Measurements from ENCODE around the gene ZNF304.

Gene ZNF304

GRCh38 chr19:57317503-57317902 is 33.6 kb upstream of the ZNF304 start:
- no peak overlapping the region for H3K4me3 ChIP-seq (ENCODE audit: insufficient read length, low read depth)

GRCh38 chr19:57319869-57320179 is 31.2 kb upstream of the ZNF304 start:
- TF ChIP-seq ZNF274 (IDR thresholded peaks at IDR 0.05; ENCODE audit: low read depth, low read length), result no peak
- no peak for TF ChIP-seq SUZ12 (IDR thresholded peaks at IDR 0.05; ENCODE audit: extremely low read depth, insufficient read depth, insufficient read length)
- TF ChIP-seq YY1 (IDR thresholded peaks at IDR 0.05; ENCODE audit: insufficient read depth, insufficient read length), result no peak
- DNase-seq (ENCODE audit: low read depth, low spot score), result no peak
- Histone ChIP-seq H3K4me1 (ENCODE audit: insufficient read depth, insufficient read length) (peaks cover 2% of the 10 kb centered on the region), H3K4me3 (ENCODE audit: insufficient read length, low read depth) (peak overlapping the region; percentile 79), H3K9ac (ENCODE audit: insufficient read length, low read depth) (peak overlapping the region; percentile 67), H3K27me3 (ENCODE audit: insufficient read depth, insufficient read length) (no peaks in the 10 kb centered on the region), H3K9me3 (ENCODE audit: insufficient read depth, low read length) (no peaks in the 10 kb centered on the region), H3K36me3 (ENCODE audit: insufficient read depth, insufficient read length, low read length) (peaks cover 22% of the 10 kb centered on the region)

More at GRCh38 chr19:57317503-57317902, 33.6 kb upstream of the ZNF304 start:
- no peak for TF ChIP-seq SUZ12 (IDR thresholded peaks at IDR 0.05; ENCODE audit: extremely low read depth, insufficient read depth, insufficient read length)
- no peak for TF ChIP-seq ZNF274 (IDR thresholded peaks at IDR 0.05; ENCODE audit: low read depth, low read length)
- TF ChIP-seq YY1 (IDR thresholded peaks at IDR 0.05; ENCODE audit: insufficient read depth, insufficient read length), result no peak
- Histone ChIP-seq H3K4me1 (ENCODE audit: insufficient read depth, insufficient read length) (peaks cover 2% of the 10 kb centered on the region), H3K9me3 (ENCODE audit: insufficient read depth, low read length) (no peaks in the 10 kb centered on the region), H3K27me3 (ENCODE audit: insufficient read depth, insufficient read length) (no peaks in the 10 kb centered on the region), H3K9ac (ENCODE audit: insufficient read length, low read depth) (no peak overlapping the region), H3K36me3 (ENCODE audit: insufficient read depth, insufficient read length, low read length) (peaks cover 7% of the 10 kb centered on the region)
- no peak for DNase-seq (ENCODE audit: low read depth, low spot score)

GRCh38 chr19:57320180-57321084 is 30.6 kb upstream of the ZNF304 start, which contains the start of gene ZNF543:
TSS of gene ZNF543 (plus strand) at chr19:57320472. CDS start at chr19:57320854, 382 bp downstream.
- Histone ChIP-seq H3K9me3 (ENCODE audit: insufficient read depth, low read length) (no peaks in the 10 kb centered on the region), H3K36me3 (ENCODE audit: insufficient read depth, insufficient read length, low read length) (peaks cover 28% of the 10 kb centered on the region), H3K4me3 (ENCODE audit: insufficient read length, low read depth) (peak within 1 kb of the TSS; percentile 79), H3K27me3 (ENCODE audit: insufficient read depth, insufficient read length) (no peaks in the 10 kb centered on the region), H3K4me1 (ENCODE audit: insufficient read depth, insufficient read length) (peaks cover 2% of the 10 kb centered on the region), H3K9ac (ENCODE audit: insufficient read length, low read depth) (peak within 1 kb of the TSS; percentile 78)
- TF ChIP-seq YY1 (IDR thresholded peaks at IDR 0.05; ENCODE audit: insufficient read depth, insufficient read length) (no peak), SUZ12 (IDR thresholded peaks at IDR 0.05; ENCODE audit: extremely low read depth, insufficient read depth, insufficient read length) (no peak), ZNF274 (IDR thresholded peaks at IDR 0.05; ENCODE audit: low read depth, low read length) (no peak)
- peak; percentile 92 for DNase-seq (ENCODE audit: low read depth, low spot score)

GRCh38 chr19:57321116-57321515 is 30.0 kb upstream of the ZNF304 start:
- Histone ChIP-seq H3K4me1 (ENCODE audit: insufficient read depth, insufficient read length) (peaks cover 2% of the 10 kb centered on the region), H3K27me3 (ENCODE audit: insufficient read depth, insufficient read length) (no peaks in the 10 kb centered on the region), H3K9me3 (ENCODE audit: insufficient read depth, low read length) (no peaks in the 10 kb centered on the region), H3K36me3 (ENCODE audit: insufficient read depth, insufficient read length, low read length) (peaks cover 34% of the 10 kb centered on the region), H3K9ac (ENCODE audit: insufficient read length, low read depth) (peak overlapping the region; percentile 78), H3K4me3 (ENCODE audit: insufficient read length, low read depth) (peak overlapping the region; percentile 79)
- TF ChIP-seq ZNF274 (IDR thresholded peaks at IDR 0.05; ENCODE audit: low read depth, low read length) (no peak), YY1 (IDR thresholded peaks at IDR 0.05; ENCODE audit: insufficient read depth, insufficient read length) (no peak), SUZ12 (IDR thresholded peaks at IDR 0.05; ENCODE audit: extremely low read depth, insufficient read depth, insufficient read length) (no peak)
- no peak for DNase-seq (ENCODE audit: low read depth, low spot score)

- H3K4me1 ChIP-seq (ENCODE audit: insufficient read depth, insufficient read length), result peaks cover 2% of the 10 kb centered on the region
- H3K27me3 ChIP-seq (ENCODE audit: insufficient read depth, insufficient read length), result no peaks in the 10 kb centered on the region
- H3K4me3 ChIP-seq (ENCODE audit: insufficient read length, low read depth), result no peak overlapping the region
- peak overlapping the region; percentile 78 for H3K9ac ChIP-seq (ENCODE audit: insufficient read length, low read depth)
- DNase-seq (ENCODE audit: low read depth, low spot score), result no peak
- H3K36me3 ChIP-seq (ENCODE audit: insufficient read depth, insufficient read length, low read length), result peaks cover 39% of the 10 kb centered on the region
- TF ChIP-seq YY1 (IDR thresholded peaks at IDR 0.05; ENCODE audit: insufficient read depth, insufficient read length) (no peak), ZNF274 (IDR thresholded peaks at IDR 0.05; ENCODE audit: low read depth, low read length) (no peak), SUZ12 (IDR thresholded peaks at IDR 0.05; ENCODE audit: extremely low read depth, insufficient read depth, insufficient read length) (no peak)
- H3K9me3 ChIP-seq (ENCODE audit: insufficient read depth, low read length), result no peaks in the 10 kb centered on the region
These were observed 29.3 kb upstream of the ZNF304 start for GRCh38 chr19:57321751-57322150.

GRCh38 chr19:57324992-57325391 is 26.1 kb upstream of the ZNF304 start:
- peaks cover 69% of the 10 kb centered on the region for H3K36me3 ChIP-seq (ENCODE audit: insufficient read depth, insufficient read length, low read length)
- no peak for TF ChIP-seq SUZ12 (IDR thresholded peaks at IDR 0.05; ENCODE audit: extremely low read depth, insufficient read depth, insufficient read length)
- TF ChIP-seq ZNF274 (IDR thresholded peaks at IDR 0.05; ENCODE audit: low read depth, low read length), result no peak
- no peak for TF ChIP-seq YY1 (IDR thresholded peaks at IDR 0.05; ENCODE audit: insufficient read depth, insufficient read length)
- no peak for DNase-seq (ENCODE audit: low read depth, low spot score)
- H3K4me1 ChIP-seq (ENCODE audit: insufficient read depth, insufficient read length), result no peaks in the 10 kb centered on the region
- no peaks in the 10 kb centered on the region for H3K27me3 ChIP-seq (ENCODE audit: insufficient read depth, insufficient read length)
- no peaks in the 10 kb centered on the region for H3K9me3 ChIP-seq (ENCODE audit: insufficient read depth, low read length)
- H3K9ac ChIP-seq (ENCODE audit: insufficient read length, low read depth), result no peak overlapping the region
- no peak overlapping the region for H3K4me3 ChIP-seq (ENCODE audit: insufficient read length, low read depth)

GRCh38 chr19:57327993-57328392 is 23.1 kb upstream of the ZNF304 start:
- Histone ChIP-seq H3K9ac (ENCODE audit: insufficient read length, low read depth) (no peak overlapping the region), H3K36me3 (ENCODE audit: insufficient read depth, insufficient read length, low read length) (peaks cover 64% of the 10 kb centered on the region), H3K4me1 (ENCODE audit: insufficient read depth, insufficient read length) (no peaks in the 10 kb centered on the region), H3K9me3 (ENCODE audit: insufficient read depth, low read length) (no peaks in the 10 kb centered on the region), H3K4me3 (ENCODE audit: insufficient read length, low read depth) (no peak overlapping the region), H3K27me3 (ENCODE audit: insufficient read depth, insufficient read length) (no peaks in the 10 kb centered on the region)
- no peak for DNase-seq (ENCODE audit: low read depth, low spot score)
- TF ChIP-seq SUZ12 (IDR thresholded peaks at IDR 0.05; ENCODE audit: extremely low read depth, insufficient read depth, insufficient read length) (no peak), YY1 (IDR thresholded peaks at IDR 0.05; ENCODE audit: insufficient read depth, insufficient read length) (no peak), ZNF274 (IDR thresholded peaks at IDR 0.05; ENCODE audit: low read depth, low read length) (no peak)
